ENCODE data around the gene CSNK2A3. TPM values are rescaled to one million over a fixed set of nuclear protein-coding genes. Genes with fewer than 3 reads are reported as not detected.

CSNK2A3 gene
- total RNA-seq, 1 donor from 2014 or later = 2.7 TPM

- H3K79me2 ChIP-seq (ENCODE audit: insufficient read depth, low read length) = no peaks in the 10 kb centered on the region
- no peaks in the 10 kb centered on the region for H4K20me1 ChIP-seq (ENCODE audit: insufficient read depth, low read length)
- TF ChIP-seq CTCF (IDR thresholded peaks at IDR 0.05; ENCODE audit: insufficient read depth, low read depth, low read length) = no peak
- TF ChIP-seq EZH2 (IDR thresholded peaks at IDR 0.05; ENCODE audit: insufficient read depth, low read length) = no peak
- no peak overlapping the region for H3K4me3 ChIP-seq (ENCODE audit: insufficient read depth, low read depth, low read length)
- no peak overlapping the region for H3K27ac Mint-ChIP-seq (ENCODE audit: unreplicated experiment)
- no peak overlapping the region for H3K27ac ChIP-seq (ENCODE audit: low read depth, low read length)
- H3K36me3 ChIP-seq (ENCODE audit: insufficient read depth, low read length) = no peaks in the 10 kb centered on the region
- FAIRE-seq = no peak
- peaks cover 10% of the 10 kb centered on the region for H3K27me3 Mint-ChIP-seq (ENCODE audit: low read depth, unreplicated experiment)
- H3K36me3 Mint-ChIP-seq (ENCODE audit: low read depth, unreplicated experiment) = no peaks in the 10 kb centered on the region
- no peak overlapping the region for H3K4me2 ChIP-seq (ENCODE audit: low read length)
- no peak overlapping the region for H2AFZ ChIP-seq (ENCODE audit: low read depth, low read length)
- H3K27me3 ChIP-seq (ENCODE audit: insufficient read depth, low read length) = no peaks in the 10 kb centered on the region
- DNase-seq (ENCODE audit: low read depth) = no peak
- no peaks in the 10 kb centered on the region for H3K9me3 ChIP-seq (ENCODE audit: insufficient read depth, low read depth, low read length)
- H3K4me1 Mint-ChIP-seq (ENCODE audit: low read depth, unreplicated experiment) = peaks cover 23% of the 10 kb centered on the region
- no peak overlapping the region for H3K9ac ChIP-seq (ENCODE audit: low read length)
- no peaks in the 10 kb centered on the region for H3K4me1 ChIP-seq (ENCODE audit: insufficient read depth, low read length)
- H3K4me3 Mint-ChIP-seq (ENCODE audit: unreplicated experiment) = no peak overlapping the region
- H3K9me3 Mint-ChIP-seq (ENCODE audit: unreplicated experiment) = no peaks in the 10 kb centered on the region
These were observed 40.3 kb downstream of the CSNK2A3 start for GRCh38 chr11:11312738-11313137.

- Mint-ChIP-seq H3K27ac (ENCODE audit: unreplicated experiment) (no peak overlapping the region), H3K4me1 (ENCODE audit: low read depth, unreplicated experiment) (peaks cover 15% of the 10 kb centered on the region), H3K9me3 (ENCODE audit: unreplicated experiment) (no peaks in the 10 kb centered on the region), H3K36me3 (ENCODE audit: low read depth, unreplicated experiment) (no peaks in the 10 kb centered on the region), H3K27me3 (ENCODE audit: low read depth, unreplicated experiment) (peaks cover 10% of the 10 kb centered on the region), H3K4me3 (ENCODE audit: unreplicated experiment) (no peak overlapping the region)
- no peaks in the 10 kb centered on the region for H3K79me2 ChIP-seq (ENCODE audit: insufficient read depth, low read length)
- H3K36me3 ChIP-seq (ENCODE audit: insufficient read depth, low read length) = no peaks in the 10 kb centered on the region
- H3K27ac ChIP-seq (ENCODE audit: low read depth, low read length) = no peak overlapping the region
- no peak overlapping the region for H3K4me2 ChIP-seq (ENCODE audit: low read length)
- H3K4me1 ChIP-seq (ENCODE audit: insufficient read depth, low read length) = no peaks in the 10 kb centered on the region
- no peaks in the 10 kb centered on the region for H4K20me1 ChIP-seq (ENCODE audit: insufficient read depth, low read length)
- TF ChIP-seq CTCF (IDR thresholded peaks at IDR 0.05; ENCODE audit: insufficient read depth, low read depth, low read length) (no peak), EZH2 (IDR thresholded peaks at IDR 0.05; ENCODE audit: insufficient read depth, low read length) (no peak)
- H3K9me3 ChIP-seq (ENCODE audit: insufficient read depth, low read depth, low read length) = no peaks in the 10 kb centered on the region
- H3K4me3 ChIP-seq (ENCODE audit: insufficient read depth, low read depth, low read length) = no peak overlapping the region
- H3K9ac ChIP-seq (ENCODE audit: low read length) = no peak overlapping the region
- FAIRE-seq (no peak), DNase-seq (ENCODE audit: low read depth) (no peak)
- H3K27me3 ChIP-seq (ENCODE audit: insufficient read depth, low read length) = peaks cover under 1% of the 10 kb centered on the region
- no peak overlapping the region for H2AFZ ChIP-seq (ENCODE audit: low read depth, low read length)
These were observed 41.9 kb downstream of the CSNK2A3 start for GRCh38 chr11:11311169-11311568.

- H3K27ac ChIP-seq (ENCODE audit: low read depth, low read length) = no peak overlapping the region
- Mint-ChIP-seq H3K36me3 (ENCODE audit: low read depth, unreplicated experiment) (no peaks in the 10 kb centered on the region), H3K4me3 (ENCODE audit: unreplicated experiment) (no peak overlapping the region), H3K4me1 (ENCODE audit: low read depth, unreplicated experiment) (peaks cover 17% of the 10 kb centered on the region), H3K9me3 (ENCODE audit: unreplicated experiment) (no peaks in the 10 kb centered on the region), H3K27me3 (ENCODE audit: low read depth, unreplicated experiment) (peaks cover 10% of the 10 kb centered on the region), H3K27ac (ENCODE audit: unreplicated experiment) (no peak overlapping the region)
- H3K9me3 ChIP-seq (ENCODE audit: insufficient read depth, low read depth, low read length) = no peaks in the 10 kb centered on the region
- no peak overlapping the region for H3K9ac ChIP-seq (ENCODE audit: low read length)
- no peak for TF ChIP-seq CTCF (IDR thresholded peaks at IDR 0.05; ENCODE audit: insufficient read depth, low read depth, low read length)
- no peak for TF ChIP-seq EZH2 (IDR thresholded peaks at IDR 0.05; ENCODE audit: insufficient read depth, low read length)
- no peak for DNase-seq (ENCODE audit: low read depth)
- H4K20me1 ChIP-seq (ENCODE audit: insufficient read depth, low read length) = no peaks in the 10 kb centered on the region
- no peaks in the 10 kb centered on the region for H3K79me2 ChIP-seq (ENCODE audit: insufficient read depth, low read length)
- H3K27me3 ChIP-seq (ENCODE audit: insufficient read depth, low read length) = peaks cover 2% of the 10 kb centered on the region
- no peak overlapping the region for H3K4me2 ChIP-seq (ENCODE audit: low read length)
- no peak for FAIRE-seq
- no peaks in the 10 kb centered on the region for H3K4me1 ChIP-seq (ENCODE audit: insufficient read depth, low read length)
- H2AFZ ChIP-seq (ENCODE audit: low read depth, low read length) = no peak overlapping the region
- no peak overlapping the region for H3K4me3 ChIP-seq (ENCODE audit: insufficient read depth, low read depth, low read length)
- no peaks in the 10 kb centered on the region for H3K36me3 ChIP-seq (ENCODE audit: insufficient read depth, low read length)
These were observed 43.1 kb downstream of the CSNK2A3 start for GRCh38 chr11:11309906-11310305.

All from astrocyte (in vitro differentiated cells and primary cell).